ENCODE data around the gene GHRHR. TPM values are rescaled to one million over a fixed set of nuclear protein-coding genes. Genes with fewer than 3 reads are reported as not detected.

Gene GHRHR
- total and polyA plus RNA-seq, 2 of the 4 experiments (the other 2 are of a cell fraction): not detected

GRCh38 chr7:30984359-30985107, 20.8 kb downstream of the GHRHR start:
- Histone ChIP-seq H3K4me3 (ENCODE audit: insufficient read depth, low read depth, low read length) (no peak overlapping the region), H3K4me2 (ENCODE audit: low read depth, low read length) (no peak overlapping the region), H3K9me1 (ENCODE audit: insufficient read depth, low read length) (no peaks in the 10 kb centered on the region), H2AK5ac (ENCODE audit: low read depth, low read length) (no peak overlapping the region), H2BK20ac (ENCODE audit: low read depth, low read length) (no peak overlapping the region), H3K9ac (ENCODE audit: low read depth, low read length) (no peak overlapping the region), H4K5ac (ENCODE audit: low read depth, low read length) (no peak overlapping the region), H4K20me1 (ENCODE audit: insufficient read depth, low read length) (no peaks in the 10 kb centered on the region), H2BK120ac (ENCODE audit: low read depth, low read length) (no peak overlapping the region), H3K79me1 (ENCODE audit: low read depth in 1 of 2, low read length in 2 of 2) (no peaks in the 10 kb centered on the region), H3K4ac (ENCODE audit: low read depth, low read length) (no peak overlapping the region), H3K27ac (ENCODE audit: insufficient read depth, low read length) (no peak overlapping the region), H3K23ac (ENCODE audit: low read depth, low read length) (no peak overlapping the region), H3K14ac (replicated peaks; ENCODE audit: low read depth, low read length) (no peak overlapping the region), H4K8ac (ENCODE audit: low read depth in 2 of 2, low read length in 2 of 2) (no peak overlapping the region), H2AK9ac (replicated peaks; ENCODE audit: low read depth, low read length, poor library complexity) (no peak overlapping the region), H4K91ac (ENCODE audit: insufficient read depth, low read depth, low read length) (no peak overlapping the region), H2AFZ (replicated peaks; ENCODE audit: low read length, poor library complexity) (no peak overlapping the region), H2BK15ac (ENCODE audit: low read depth, low read length) (no peak overlapping the region), H3K9me3 (ENCODE audit: control insufficient read depth, insufficient read depth, low read length) (no peaks in the 10 kb centered on the region), H3K18ac (ENCODE audit: low read depth, low read length) (no peak overlapping the region), H2BK5ac (ENCODE audit: low read depth, low read length, poor library complexity, severe bottlenecking) (no peak overlapping the region), H3K4me1 (ENCODE audit: control insufficient read depth, insufficient read depth, low read length) (no peaks in the 10 kb centered on the region), H3K36me3 (ENCODE audit: control insufficient read depth, insufficient read depth, low read length) (no peaks in the 10 kb centered on the region), H3K27me3 (ENCODE audit: control insufficient read depth, insufficient read depth, low read length) (peaks cover 31% of the 10 kb centered on the region), H3K56ac (ENCODE audit: extremely low read depth, insufficient read depth, low read length) (no peak overlapping the region)
- BruUV-seq (replicated peaks): no TSS peak
- intact Hi-C loops (cut with micrococcal nuclease) (loop anchor here (5.0 kb wide), 1 partner anchor 242 kb away; no protein-coding TSS in a partner anchor), dilution Hi-C loops (cut with HindIII; ENCODE audit: low sequenced_read_pairs, unreplicated experiment) (no loop called here), in situ Hi-C loops (cut with MboI; ENCODE audit: low sequenced_read_pairs) (loop anchor here (5.0 kb wide), 1 partner anchor 138 kb away; no protein-coding TSS in a partner anchor)
- ChIA-PET CTCF (interaction anchor here (0.7 to 6.1 kb wide), 6 partner anchors 9 to 244 kb away, joined by 3 to 83 read pairs (median 4); no protein-coding TSS in a partner anchor), POLR2A (ENCODE audit: unreplicated experiment) (no interaction called here)
- TF ChIP-seq MXI1 (IDR thresholded peaks at IDR 0.05; ENCODE audit: borderline replicate concordance, low read depth, low read length) (no peak), CHD1 (IDR thresholded peaks at IDR 0.05; ENCODE audit: low read depth, low read length) (no peak)
- DNase-seq (no peak), ATAC-seq (ENCODE audit: low read depth) (no peak)
- 55% methylated on average over 4 of the region's 13 CpGs; no CpG with 5 or more reads in 1 of the 2 experiments for WGBS, 2 experiments (ENCODE audit: extremely low coverage in 2 of 2, insufficient read length in 1 of 2)
